ENCODE results near the gene JTB. TPM values are rescaled to one million over a fixed set of nuclear protein-coding genes. Genes with fewer than 3 reads are reported as not detected.

Gene JTB
- total RNA-seq, 2 donors from 2014 or later = 184 to 266 TPM

GRCh38 chr1:153934746-153935145 lies 42.7 kb downstream of the JTB start:
- ATAC-seq (ENCODE audit: insufficient number of reproducible peaks, low FRiP score, low read depth) = no peak
- Histone ChIP-seq H3K4me3 (no peak overlapping the region), H3K4me1 (ENCODE audit: control insufficient read depth in 1 of 2, low read depth in 2 of 2) (no peaks in the 10 kb centered on the region), H3K27me3 (replicated peaks; ENCODE audit: insufficient read depth) (no peaks in the 10 kb centered on the region), H3K9me3 (no peaks in the 10 kb centered on the region), H3K36me3 (peaks cover 60% of the 10 kb centered on the region), H3K27ac (no peak overlapping the region)
- no peak for DNase-seq (ENCODE audit: low spot score)
- TF ChIP-seq CTCF (IDR thresholded peaks at IDR 0.05) = no peak

GRCh38 chr1:153933955-153934354 lies 43.5 kb downstream of the JTB start:
- ATAC-seq (ENCODE audit: insufficient number of reproducible peaks, low FRiP score, low read depth) (no peak), DNase-seq (ENCODE audit: low spot score) (no peak)
- H3K36me3 ChIP-seq = peaks cover 56% of the 10 kb centered on the region
- H3K4me1 ChIP-seq (ENCODE audit: control insufficient read depth in 1 of 2, low read depth in 2 of 2) = no peaks in the 10 kb centered on the region
- H3K27ac ChIP-seq = no peak overlapping the region
- no peak overlapping the region for H3K4me3 ChIP-seq
- no peaks in the 10 kb centered on the region for H3K9me3 ChIP-seq
- TF ChIP-seq CTCF (IDR thresholded peaks at IDR 0.05) = no peak
- no peaks in the 10 kb centered on the region for H3K27me3 ChIP-seq (replicated peaks; ENCODE audit: insufficient read depth)

- Histone ChIP-seq H3K27ac (no peak overlapping the region), H3K4me3 (no peak overlapping the region), H3K9me3 (no peaks in the 10 kb centered on the region), H3K4me1 (ENCODE audit: control insufficient read depth in 1 of 2, low read depth in 2 of 2) (no peaks in the 10 kb centered on the region), H3K36me3 (peaks cover 56% of the 10 kb centered on the region), H3K27me3 (replicated peaks; ENCODE audit: insufficient read depth) (no peaks in the 10 kb centered on the region)
- DNase-seq (ENCODE audit: low spot score) (no peak), ATAC-seq (ENCODE audit: insufficient number of reproducible peaks, low FRiP score, low read depth) (no peak)
- no peak for TF ChIP-seq CTCF (IDR thresholded peaks at IDR 0.05)
Observed at GRCh38 chr1:153933430-153933829, 44.0 kb downstream of the JTB start.

- no peak for TF ChIP-seq CTCF (IDR thresholded peaks at IDR 0.05)
- no peaks in the 10 kb centered on the region for H3K27me3 ChIP-seq (replicated peaks; ENCODE audit: insufficient read depth)
- peaks cover 53% of the 10 kb centered on the region for H3K36me3 ChIP-seq
Observed at GRCh38 chr1:153932156-153933131, 45.0 kb downstream of the JTB start.

GRCh38 chr1:153929981-153930948 lies 47.2 kb downstream of the JTB start:
- Histone ChIP-seq H3K4me3 (no peak overlapping the region), H3K4me1 (ENCODE audit: control insufficient read depth in 1 of 2, low read depth in 2 of 2) (no peaks in the 10 kb centered on the region), H3K27me3 (replicated peaks; ENCODE audit: insufficient read depth) (no peaks in the 10 kb centered on the region), H3K27ac (no peak overlapping the region), H3K36me3 (peaks cover 32% of the 10 kb centered on the region), H3K9me3 (no peaks in the 10 kb centered on the region)
- TF ChIP-seq CTCF (IDR thresholded peaks at IDR 0.05) = no peak
- ATAC-seq (ENCODE audit: insufficient number of reproducible peaks, low FRiP score, low read depth) (no peak), DNase-seq (ENCODE audit: low spot score) (no peak)

More at GRCh38 chr1:153932156-153933131, 45.0 kb downstream of the JTB start:
- no peak for DNase-seq (ENCODE audit: low spot score)
- Histone ChIP-seq H3K4me3 (no peak overlapping the region), H3K27ac (no peak overlapping the region), H3K4me1 (ENCODE audit: control insufficient read depth in 1 of 2, low read depth in 2 of 2) (no peaks in the 10 kb centered on the region), H3K9me3 (no peaks in the 10 kb centered on the region)
- no peak for ATAC-seq (ENCODE audit: insufficient number of reproducible peaks, low FRiP score, low read depth)
